Activated T-cell treated with anti-CD3 and anti-CD28 coated beads for 48 hours (primary cell): Measurements from ENCODE around the gene SCLY.

Source experiments
- DNase-seq: peaks from one replicate; pipeline ENCODE4 v3.0.0-alpha.2; 2020; ENCODE audit warnings: low read depth

SCLY gene

GRCh38 chr2:238140040-238140439 lies 79.2 kb downstream of the SCLY start:
- DNase-seq = no peak

- no peak for DNase-seq
These were observed 80.1 kb downstream of the SCLY start for GRCh38 chr2:238140721-238141540.

GRCh38 chr2:238141541-238142318 lies 80.9 kb downstream of the SCLY start:
- DNase-seq = no peak

- no peak for DNase-seq
These were observed 81.8 kb downstream of the SCLY start for GRCh38 chr2:238142382-238143205.

- DNase-seq = peak; percentile 17
These were observed 82.6 kb downstream of the SCLY start for GRCh38 chr2:238143239-238143951.

- DNase-seq = no peak
These were observed 83.5 kb downstream of the SCLY start for GRCh38 chr2:238144262-238144661.

- no peak for DNase-seq
These were observed 84.2 kb downstream of the SCLY start for GRCh38 chr2:238145046-238145445.

- no peak for DNase-seq
These were observed 85.0 kb downstream of the SCLY start for GRCh38 chr2:238145851-238146250.

GRCh38 chr2:238146884-238147544 lies 86.2 kb downstream of the SCLY start:
- no peak for DNase-seq

- DNase-seq = no peak
These were observed 88.2 kb downstream of the SCLY start for GRCh38 chr2:238148981-238149380.
